NCI-H2196 treated with DMSO at 0.1 percent for 48 hours (cell line): Measurements from ENCODE around the gene TTC39C.
A peak's percentile ranks its signal among the peaks of the same experiment; 100 is the strongest.

Experiments used
- DNase-seq: peaks from one replicate; lab custom pipeline; 2025; ENCODE audit not compliant: unreplicated experiment; lab: John Stamatoyannopoulos, UW

The TTC39C gene

GRCh38 chr18:24014062-24014985 lies at the start of gene TTC39C:
TTC39C (plus strand) TSS chr18:24014754; CDS start chr18:24014872, 118 bp downstream.
- DNase-seq: peak; percentile 18

- DNase-seq: no peak
Observed at GRCh38 chr18:23966909-23967308, 47.6 kb upstream of the TTC39C start.

- no peak for DNase-seq
Observed at GRCh38 chr18:23967321-23968089, 47.0 kb upstream of the TTC39C start.

- no peak for DNase-seq
Observed at GRCh38 chr18:23968638-23969604, 45.6 kb upstream of the TTC39C start.

- DNase-seq: no peak
Observed at GRCh38 chr18:23969664-23970063, 44.9 kb upstream of the TTC39C start.

- no peak for DNase-seq
Observed at GRCh38 chr18:23970161-23971096, 44.1 kb upstream of the TTC39C start.

- no peak for DNase-seq
Observed at GRCh38 chr18:23971097-23971440, 43.5 kb upstream of the TTC39C start.

GRCh38 chr18:23971666-23972230 lies 42.8 kb upstream of the TTC39C start:
- DNase-seq: no peak

GRCh38 chr18:23972453-23972852 lies 42.1 kb upstream of the TTC39C start:
- DNase-seq: no peak

GRCh38 chr18:23977103-23977502 lies 37.5 kb upstream of the TTC39C start:
- no peak for DNase-seq

GRCh38 chr18:23977719-23978483 lies 36.7 kb upstream of the TTC39C start:
- no peak for DNase-seq

- DNase-seq: no peak
Observed at GRCh38 chr18:23981369-23981980, 33.1 kb upstream of the TTC39C start.

GRCh38 chr18:23982155-23983079 lies 32.1 kb upstream of the TTC39C start:
- no peak for DNase-seq

GRCh38 chr18:23983112-23983511 lies 31.4 kb upstream of the TTC39C start:
- DNase-seq: no peak

- DNase-seq: no peak
Observed at GRCh38 chr18:23986600-23987359, 27.8 kb upstream of the TTC39C start.
